Neural cell (in vitro differentiated cells): ENCODE results near the gene XKRX. TPM values are rescaled to one million over a fixed set of nuclear protein-coding genes. Genes with fewer than 3 reads are reported as not detected.

Experiments used
- H2AFZ ChIP-seq: fragments of 200-600, 300-800 bp; sonication (generic), shearing (Covaris generic); 2 replicates; pipeline ENCODE4 v1.6.0; 2014; ENCODE audit warnings: low read depth, mild to moderate bottlenecking, antibody characterized with exemption, low read length, moderate library complexity
- H3F3A ChIP-seq: fragments of 200-600 bp; shearing (Covaris generic); 2 replicates; pipeline ENCODE4 v1.6.1; 2016; ENCODE audit warnings: mild to moderate bottlenecking, moderate library complexity, mixed read lengths, antibody characterized with exemption, low read length; ENCODE audit not compliant: insufficient read depth, poor library complexity, severe bottlenecking
- H3K27ac ChIP-seq: fragments of 200-600, 300-800 bp; sonication (generic), shearing (Covaris generic); 2 replicates; pipeline ENCODE4 v1.5.1; 2014; ENCODE audit warnings: mild to moderate bottlenecking, low read length, moderate library complexity
- H3K27me3 ChIP-seq: fragments of 300-800, 200-600 bp; sonication (generic), shearing (Covaris generic); 2 replicates; pipeline ENCODE4 v1.6.0; 2014; ENCODE audit warnings: mild to moderate bottlenecking, low read depth, low read length, moderate library complexity; ENCODE audit not compliant: insufficient read depth
- H3K36me3 ChIP-seq: fragments of 300-800, 200-600 bp; sonication (generic), shearing (Covaris generic); 2 replicates; pipeline ENCODE4 v1.5.1; 2014; ENCODE audit warnings: mild to moderate bottlenecking, antibody characterized with exemption, low read length, moderate library complexity; ENCODE audit not compliant: insufficient read depth
- H3K4me2 ChIP-seq: fragments of 300-800, 200-600 bp; sonication (generic), shearing (Covaris generic); 2 replicates; pipeline ENCODE4 v1.6.0; 2014; ENCODE audit warnings: mild to moderate bottlenecking, low read length
- H3K4me3 ChIP-seq: fragments of 300-800, 200-600 bp; sonication (generic), shearing (Covaris generic); 2 replicates; pipeline ENCODE4 v1.5.1; 2014; ENCODE audit warnings: mild to moderate bottlenecking, low read length, moderate library complexity
- H3K79me2 ChIP-seq: fragments of 200-600 bp; shearing (Covaris generic); replicated peaks from 2 replicates; pipeline ENCODE4 v1.6.0; 2014; ENCODE audit warnings: mild to moderate bottlenecking, low read length, moderate library complexity; ENCODE audit not compliant: insufficient read depth
- H3K9ac ChIP-seq: fragments of 300-800, 200-600 bp; sonication (generic), shearing (Covaris generic); 2 replicates; pipeline ENCODE4 v1.6.1; 2016; ENCODE audit warnings: mild to moderate bottlenecking, low read length, mixed read lengths
- H3K9me2 ChIP-seq: fragments of 200-600 bp; shearing (Covaris generic); 2 replicates; pipeline ENCODE4 v1.6.1; 2016; ENCODE audit warnings: mild to moderate bottlenecking, low read length, mixed read lengths; ENCODE audit not compliant: insufficient read depth
- H3K9me3 ChIP-seq: fragments of 200-600, 300-800 bp; sonication (generic), shearing (Covaris generic); 2 replicates; pipeline ENCODE4 v1.6.1; 2016; ENCODE audit warnings: mild to moderate bottlenecking, mixed run types, low read length, moderate library complexity, mixed read lengths
- H4K20me1 ChIP-seq: fragments of 200-600 bp; shearing (Covaris generic); 2 replicates; pipeline ENCODE4 v1.6.1; 2016; ENCODE audit warnings: mild to moderate bottlenecking, mixed run types; ENCODE audit not compliant: insufficient read depth
- EP300 ChIP-seq: fragments of 450-650 bp; conservative IDR thresholded peaks from 2 replicates; pipeline ENCODE4 v1.6.1; 2014; ENCODE audit warnings: antibody characterized with exemption, mild to moderate bottlenecking, moderate library complexity; ENCODE audit not compliant: poor library complexity, severe bottlenecking
- EZH2 ChIP-seq: fragments of 200-600, 300-800 bp; shearing (Covaris generic), sonication (generic); IDR thresholded peaks from 2 replicates; pipeline ENCODE4 v1.6.1; 2014; ENCODE audit warnings: antibody characterized with exemption, low read length, borderline replicate concordance, mild to moderate bottlenecking; ENCODE audit not compliant: insufficient read depth, poor library complexity, severe bottlenecking
- MXI1 ChIP-seq: fragments of 450-650 bp; conservative IDR thresholded peaks from 2 replicates; pipeline ENCODE4 v1.6.1; 2014; ENCODE audit warnings: antibody characterized with exemption, mild to moderate bottlenecking; ENCODE audit not compliant: poor library complexity, severe bottlenecking
- POLR2AphosphoS5 ChIP-seq: IDR thresholded peaks from 2 replicates; pipeline ENCODE4 v1.6.1; 2012
- RAD21 ChIP-seq: fragments of 450-650 bp; conservative IDR thresholded peaks from 2 replicates; pipeline ENCODE4 v1.6.1; 2014; ENCODE audit warnings: antibody characterized with exemption, mild to moderate bottlenecking, moderate library complexity
- SMC3 ChIP-seq: fragments of 450-650 bp; conservative IDR thresholded peaks from 2 replicates; pipeline ENCODE4 v1.6.1; 2014; ENCODE audit warnings: antibody characterized with exemption, mild to moderate bottlenecking, moderate library complexity; ENCODE audit not compliant: poor library complexity
- TAF1 ChIP-seq: IDR thresholded peaks from 2 replicates; pipeline ENCODE4 v1.6.1; 2012; ENCODE audit warnings: low read depth
- polyA plus RNA-seq: library from polyadenylated mRNA; depleted of rRNA; stranded (reverse); fragments of >200 nt; gene quantifications from 2 replicates; pipeline ENCODE4 v1.2.3, GENCODE V29; 2014
- TF ChIP-seq, protein P1 (sequence below): IDR thresholded peaks from 2 replicates; pipeline ENCODE4 v1.6.1; 2012; ENCODE audit warnings: borderline replicate concordance
- TF ChIP-seq, protein P2 (sequence below): fragments of 450-650 bp; IDR thresholded peaks from 2 replicates; pipeline ENCODE4 v1.5.1; 2014; ENCODE audit warnings: antibody characterized with exemption, mild to moderate bottlenecking, moderate library complexity; ENCODE audit not compliant: poor library complexity, severe bottlenecking

The XKRX gene
- polyA plus RNA-seq, 1 donor from 2014 or later, result not detected

DNA sequence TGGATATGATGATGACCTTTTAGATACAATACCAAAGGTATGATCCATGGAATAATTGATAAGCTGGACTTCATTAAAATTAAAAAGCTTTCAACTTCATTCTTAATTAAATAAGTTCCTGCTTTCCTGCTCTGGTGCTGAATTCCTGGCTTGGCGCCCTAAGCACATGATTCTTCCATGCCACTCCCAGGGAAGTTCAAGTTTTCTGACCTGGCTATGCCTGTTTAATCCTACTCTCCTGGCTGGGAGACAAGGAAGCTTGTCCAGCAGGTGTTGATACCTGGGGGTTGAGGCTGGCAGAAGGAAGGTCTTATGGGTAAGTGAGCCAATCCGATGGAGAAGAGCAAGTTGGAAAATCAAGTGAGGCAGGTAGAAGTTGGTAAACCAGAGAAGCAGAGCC is 24.3 kb downstream of the XKRX start:
- Histone ChIP-seq H2AFZ (no peak overlapping the region), H3K9ac (no peak overlapping the region), H3K36me3 (no peaks in the 10 kb centered on the region), H3K79me2 (no peaks in the 10 kb centered on the region), H3K27ac (no peak overlapping the region), H3K4me2 (no peak overlapping the region), H3K9me2 (no peaks in the 10 kb centered on the region), H3F3A (no peaks in the 10 kb centered on the region), H4K20me1 (no peaks in the 10 kb centered on the region), H3K27me3 (no peaks in the 10 kb centered on the region), H3K9me3 (no peaks in the 10 kb centered on the region), H3K4me3 (no peak overlapping the region)
- no peak for TF ChIP-seq POLR2AphosphoS5
- no peak for TF ChIP-seq RAD21
- TF ChIP-seq SMC3, result no peak
- TF ChIP-seq EZH2, result no peak
- TF ChIP-seq, protein P1, sequence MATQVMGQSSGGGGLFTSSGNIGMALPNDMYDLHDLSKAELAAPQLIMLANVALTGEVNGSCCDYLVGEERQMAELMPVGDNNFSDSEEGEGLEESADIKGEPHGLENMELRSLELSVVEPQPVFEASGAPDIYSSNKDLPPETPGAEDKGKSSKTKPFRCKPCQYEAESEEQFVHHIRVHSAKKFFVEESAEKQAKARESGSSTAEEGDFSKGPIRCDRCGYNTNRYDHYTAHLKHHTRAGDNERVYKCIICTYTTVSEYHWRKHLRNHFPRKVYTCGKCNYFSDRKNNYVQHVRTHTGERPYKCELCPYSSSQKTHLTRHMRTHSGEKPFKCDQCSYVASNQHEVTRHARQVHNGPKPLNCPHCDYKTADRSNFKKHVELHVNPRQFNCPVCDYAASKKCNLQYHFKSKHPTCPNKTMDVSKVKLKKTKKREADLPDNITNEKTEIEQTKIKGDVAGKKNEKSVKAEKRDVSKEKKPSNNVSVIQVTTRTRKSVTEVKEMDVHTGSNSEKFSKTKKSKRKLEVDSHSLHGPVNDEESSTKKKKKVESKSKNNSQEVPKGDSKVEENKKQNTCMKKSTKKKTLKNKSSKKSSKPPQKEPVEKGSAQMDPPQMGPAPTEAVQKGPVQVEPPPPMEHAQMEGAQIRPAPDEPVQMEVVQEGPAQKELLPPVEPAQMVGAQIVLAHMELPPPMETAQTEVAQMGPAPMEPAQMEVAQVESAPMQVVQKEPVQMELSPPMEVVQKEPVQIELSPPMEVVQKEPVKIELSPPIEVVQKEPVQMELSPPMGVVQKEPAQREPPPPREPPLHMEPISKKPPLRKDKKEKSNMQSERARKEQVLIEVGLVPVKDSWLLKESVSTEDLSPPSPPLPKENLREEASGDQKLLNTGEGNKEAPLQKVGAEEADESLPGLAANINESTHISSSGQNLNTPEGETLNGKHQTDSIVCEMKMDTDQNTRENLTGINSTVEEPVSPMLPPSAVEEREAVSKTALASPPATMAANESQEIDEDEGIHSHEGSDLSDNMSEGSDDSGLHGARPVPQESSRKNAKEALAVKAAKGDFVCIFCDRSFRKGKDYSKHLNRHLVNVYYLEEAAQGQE, result no peak
- TF ChIP-seq, protein P2, sequence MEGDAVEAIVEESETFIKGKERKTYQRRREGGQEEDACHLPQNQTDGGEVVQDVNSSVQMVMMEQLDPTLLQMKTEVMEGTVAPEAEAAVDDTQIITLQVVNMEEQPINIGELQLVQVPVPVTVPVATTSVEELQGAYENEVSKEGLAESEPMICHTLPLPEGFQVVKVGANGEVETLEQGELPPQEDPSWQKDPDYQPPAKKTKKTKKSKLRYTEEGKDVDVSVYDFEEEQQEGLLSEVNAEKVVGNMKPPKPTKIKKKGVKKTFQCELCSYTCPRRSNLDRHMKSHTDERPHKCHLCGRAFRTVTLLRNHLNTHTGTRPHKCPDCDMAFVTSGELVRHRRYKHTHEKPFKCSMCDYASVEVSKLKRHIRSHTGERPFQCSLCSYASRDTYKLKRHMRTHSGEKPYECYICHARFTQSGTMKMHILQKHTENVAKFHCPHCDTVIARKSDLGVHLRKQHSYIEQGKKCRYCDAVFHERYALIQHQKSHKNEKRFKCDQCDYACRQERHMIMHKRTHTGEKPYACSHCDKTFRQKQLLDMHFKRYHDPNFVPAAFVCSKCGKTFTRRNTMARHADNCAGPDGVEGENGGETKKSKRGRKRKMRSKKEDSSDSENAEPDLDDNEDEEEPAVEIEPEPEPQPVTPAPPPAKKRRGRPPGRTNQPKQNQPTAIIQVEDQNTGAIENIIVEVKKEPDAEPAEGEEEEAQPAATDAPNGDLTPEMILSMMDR, result no peak
- TF ChIP-seq TAF1, result no peak
- TF ChIP-seq MXI1, result no peak

DNA sequence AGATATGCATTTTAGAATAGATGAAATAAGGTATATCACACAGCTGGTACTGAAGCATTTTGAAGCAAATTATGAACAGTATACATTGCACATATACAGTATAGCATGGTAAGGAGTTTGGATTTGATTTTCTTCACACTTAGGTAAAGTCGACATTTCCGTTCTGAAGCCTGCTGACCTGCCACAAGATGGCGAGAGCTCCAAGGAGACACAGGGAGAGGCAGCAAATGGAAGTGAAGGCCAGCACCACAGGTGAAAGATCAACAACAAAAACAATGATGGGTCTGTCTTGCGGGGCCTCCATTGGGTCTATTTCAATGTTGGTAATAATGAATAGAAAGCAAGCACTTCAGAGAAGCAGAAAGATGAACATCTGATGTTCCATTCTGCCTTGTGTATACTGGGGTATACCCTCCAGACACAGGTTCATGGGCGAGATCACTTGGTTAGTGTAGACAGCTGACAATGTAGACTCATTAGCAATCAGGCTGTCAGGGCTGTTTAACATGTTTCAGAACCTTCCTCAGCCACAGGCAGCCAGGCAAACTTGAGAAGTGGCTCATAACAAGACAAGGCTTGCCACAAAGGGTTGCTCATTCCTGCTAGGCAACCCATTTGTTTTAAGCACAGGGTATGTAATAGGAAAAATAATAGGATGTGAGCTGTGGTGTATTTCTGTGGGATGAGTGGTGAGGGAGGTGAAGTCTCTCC is 33.2 kb downstream of the XKRX start:
- H3F3A ChIP-seq, result no peaks in the 10 kb centered on the region
- H3K36me3 ChIP-seq, result no peaks in the 10 kb centered on the region
- no peaks in the 10 kb centered on the region for H4K20me1 ChIP-seq
- no peak overlapping the region for H3K27ac ChIP-seq
- no peaks in the 10 kb centered on the region for H3K79me2 ChIP-seq
- TF ChIP-seq SMC3 (peak; percentile 80), POLR2AphosphoS5 (no peak), MXI1 (no peak), EP300 (no peak), RAD21 (peak; percentile 79), TAF1 (no peak), EZH2 (no peak)
- TF ChIP-seq, protein P2, result peak; percentile 70
- TF ChIP-seq, protein P1, result no peak
- no peak overlapping the region for H3K4me3 ChIP-seq
- H2AFZ ChIP-seq, result no peak overlapping the region
- no peak overlapping the region for H3K4me2 ChIP-seq
- H3K27me3 ChIP-seq, result no peaks in the 10 kb centered on the region
- H3K9me2 ChIP-seq, result no peaks in the 10 kb centered on the region
- H3K9me3 ChIP-seq, result no peaks in the 10 kb centered on the region
- H3K9ac ChIP-seq, result no peak overlapping the region
